Kidney (tissue), 14 donors: Measurements from ENCODE around the gene CAMTA1. TPM values are rescaled to one million over a fixed set of nuclear protein-coding genes. Genes with fewer than 3 reads are reported as not detected.
"Not testable (repeated sequence)": the region's sequence is repeated elsewhere in the genome, so short reads cannot be mapped to it uniquely, and the experiment has no call there.

Experiments
- DNase-seq, 5 donors: peaks; one replicate each; pipeline ENCODE4 v3.0.0-alpha.2; 2013 to 2020
- FAIRE-seq: peaks from 2 replicates; lab custom pipeline; 2012; peaks lifted over from hg19 to GRCh38; lab: Jason Lieb, UNC
- H3K27ac ChIP-seq, 2 donors: one replicate each; pipeline ENCODE4 v1.7.0; 2013; ENCODE audit warnings: low read depth in 2 of 2, low read length in 2 of 2, inconsistent platforms in 1 of 2
- H3K27me3 ChIP-seq: one replicate; pipeline ENCODE4 v1.7.1; 2013; ENCODE audit warnings: low read length, inconsistent platforms; ENCODE audit not compliant: control insufficient read depth, insufficient read depth
- H3K36me3 ChIP-seq, 3 donors: one replicate each; pipeline versions ENCODE4 v1.7.0 to v1.7.1; 2013; ENCODE audit warnings: low read length in 3 of 3, control low read depth in 1 of 3, inconsistent platforms in 1 of 3; ENCODE audit not compliant: insufficient read depth in 3 of 3, control insufficient read depth in 2 of 3
- H3K4me1 ChIP-seq, 3 donors: one replicate each; pipeline versions ENCODE4 v1.7.0 to v1.7.1; 2013; ENCODE audit warnings: low read length in 3 of 3, inconsistent platforms in 1 of 3, low read depth in 1 of 3; ENCODE audit not compliant: control insufficient read depth in 2 of 3, insufficient read depth in 2 of 3
- H3K4me3 ChIP-seq, 3 donors: one replicate each; pipeline versions ENCODE4 v1.7.0 to v1.8.1; 2013; ENCODE audit warnings: low read length in 3 of 3, control low read depth in 1 of 3, inconsistent platforms in 1 of 3
- H3K9ac ChIP-seq, 3 donors: one replicate each; pipeline versions ENCODE4 v1.7.0 to v1.7.1; 2013; ENCODE audit warnings: low read length in 3 of 3, control low read depth in 1 of 3, inconsistent platforms in 1 of 3
- H3K9me3 ChIP-seq, 3 donors: one replicate each; pipeline versions ENCODE4 v1.7.0 to v1.7.1; 2013; ENCODE audit warnings: low read length in 3 of 3, control low read depth in 1 of 3, inconsistent platforms in 1 of 3; ENCODE audit not compliant: control insufficient read depth in 2 of 3, insufficient read depth in 1 of 3
- CTCF ChIP-seq: IDR thresholded peaks from 3 replicates; pipeline ENCODE4 v1.5.1; 2012; ENCODE audit warnings: mild to moderate bottlenecking, moderate library complexity, borderline replicate concordance; ENCODE audit not compliant: insufficient read depth; ENCODE audit errors: extremely low read depth
- intact Hi-C: fragments of 100-400 bp; cut with DNase I; formaldehyde crosslinking; loops from one replicate; pipeline ENCODE4 v1.11.1; 2022
- polyA plus RNA-seq: library from polyadenylated mRNA; stranded (reverse); fragments of 350-450 nt; fragmentation: Illumina TruSeq; extraction: RNeasy Lipid Tissue Mini Kit (QIAGEN cat#74804); gene quantifications from one replicate; pipeline ENCODE4 v1.2.3, GENCODE V29; 2014; ENCODE audit warnings: low read depth, low replicate concordance; ENCODE audit not compliant: insufficient read depth
- total RNA-seq: library from RNA; stranded (reverse); fragmentation: NEBNext Ultra II Directional; extraction: Animal tissue kit (Norgen Biotek cat#: 25700); gene quantifications from one replicate; pipeline ENCODE4 v1.2.1, GENCODE V29; 2021
- donor health status: control.
- donor health status: control.
- donor health status: control.
- donor health status: control.
- donor health status: control.
- donor health status: DM: yes; HTN: yes; CAD: no.
- donor health status: Normal renal cell carcinoma (clear cell type).

The CAMTA1 gene
- total and polyA plus RNA-seq, 2 donors from 2014 or later, result 79.0 to 170 TPM

- Histone ChIP-seq H3K36me3 (no peaks in the 10 kb centered on the region), H3K4me3 (no peak overlapping the region), H3K9me3 (no peaks in the 10 kb centered on the region), H3K9ac (no peak overlapping the region), H3K27ac (no peak overlapping the region), H3K4me1 (no peaks in the 10 kb centered on the region), H3K27me3 (no peaks in the 10 kb centered on the region)
- DNase-seq, result peak in 1 of 5 donors; percentile 44
- TF ChIP-seq CTCF, result no peak
- intact Hi-C loops, result no loop called here
- no peak for FAIRE-seq
Observed at GRCh38 chr1:7686301-7686850, 901.1 kb downstream of the CAMTA1 start.

- TF ChIP-seq CTCF, result no peak
- Histone ChIP-seq H3K9me3 (peaks cover 0 to under 1% (median 0%) of the 10 kb centered on the region in 3 donors), H3K4me1 (no peaks in the 10 kb centered on the region), H3K27ac (no peak overlapping the region), H3K9ac (no peak overlapping the region), H3K27me3 (no peaks in the 10 kb centered on the region), H3K36me3 (no peaks in the 10 kb centered on the region), H3K4me3 (no peak overlapping the region)
- intact Hi-C loops, result no loop called here
- DNase-seq (peak in 1 of 5 donors; percentile 46), FAIRE-seq (no peak)
Observed at GRCh38 chr1:7687411-7687810, 902.2 kb downstream of the CAMTA1 start.

DNA sequence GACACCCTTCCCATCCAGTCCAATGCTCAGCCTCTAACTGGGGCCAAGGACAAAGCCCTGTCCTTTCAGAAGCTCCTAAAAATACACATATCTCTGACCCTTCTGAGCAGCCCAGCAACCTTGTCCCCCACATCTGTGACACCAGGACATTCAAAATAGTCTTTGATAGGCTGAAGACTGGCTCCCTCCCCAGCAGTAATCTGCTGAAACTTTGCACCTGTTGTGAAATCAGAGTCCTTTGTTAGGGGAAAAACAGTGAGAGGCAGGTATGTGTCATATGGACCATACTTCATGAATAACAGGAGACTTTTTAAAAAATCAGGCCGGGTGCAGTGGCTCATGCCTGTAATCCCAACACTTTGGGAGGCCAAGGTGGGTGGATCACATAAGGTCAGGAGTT is 903.4 kb downstream of the CAMTA1 start:
- H3K9ac ChIP-seq, result no peak overlapping the region
- no peaks in the 10 kb centered on the region for H3K36me3 ChIP-seq
- peaks cover 0 to 8% (median 0%) of the 10 kb centered on the region in 3 donors for H3K9me3 ChIP-seq
- no peaks in the 10 kb centered on the region for H3K27me3 ChIP-seq
- no peak overlapping the region for H3K27ac ChIP-seq
- DNase-seq, result peak in 1 of 5 donors; percentile 5
- intact Hi-C loops, result no loop called here
- H3K4me1 ChIP-seq, result no peaks in the 10 kb centered on the region
- TF ChIP-seq CTCF, result no peak
- FAIRE-seq, result no peak
- H3K4me3 ChIP-seq, result no peak overlapping the region

GRCh38 chr1:7689307-7689706 is 904.1 kb downstream of the CAMTA1 start:
- H3K36me3 ChIP-seq, H3K27me3 ChIP-seq, H3K4me3 ChIP-seq, intact Hi-C loops, H3K4me1 ChIP-seq, H3K9ac ChIP-seq, H3K9me3 ChIP-seq, H3K27ac ChIP-seq, FAIRE-seq: not testable (repeated sequence)
- peak in 1 of 5 donors; percentile 4 for DNase-seq
